WTC11 (cell line): ENCODE results near the gene VPS52. TPM values are rescaled to one million over a fixed set of nuclear protein-coding genes. Genes with fewer than 3 reads are reported as not detected.

Experiments
- ARID4B ChIP-seq: sonication (generic); formaldehyde crosslinking; IDR thresholded peaks from 2 replicates; pipeline ENCODE4 v1.8.0; 2023; ENCODE audit warnings: missing genetic modification reagents, mild to moderate bottlenecking, borderline replicate concordance
- CREM ChIP-seq: sonication (generic); formaldehyde crosslinking; IDR thresholded peaks from 2 replicates; pipeline ENCODE4 v1.8.1; 2022; ENCODE audit warnings: mild to moderate bottlenecking, missing genetic modification reagents, moderate library complexity
- GABPB1 ChIP-seq: sonication (generic); formaldehyde crosslinking; IDR thresholded peaks from 2 replicates; pipeline ENCODE4 v1.8.1; 2023; ENCODE audit warnings: mild to moderate bottlenecking, missing genetic modification reagents
- IRF2 ChIP-seq: sonication (generic); formaldehyde crosslinking; IDR thresholded peaks from 2 replicates; pipeline ENCODE4 v1.8.0; 2022; ENCODE audit warnings: low read depth, missing genetic modification reagents, borderline replicate concordance
- JAZF1 ChIP-seq: fragments of 250-450 bp; sonication (Bioruptor Pico); IDR thresholded peaks from 2 replicates; pipeline ENCODE4 v1.9.0; 2021; ENCODE audit warnings: moderate library complexity, mild to moderate bottlenecking, inconsistent platforms
- JUN ChIP-seq: sonication (generic); formaldehyde crosslinking; IDR thresholded peaks from 2 replicates; pipeline ENCODE4 v1.8.0; 2023; ENCODE audit warnings: mild to moderate bottlenecking, missing genetic modification reagents
- KAT7 ChIP-seq: sonication (generic); formaldehyde crosslinking; IDR thresholded peaks from 2 replicates; pipeline ENCODE4 v1.8.1; 2023; ENCODE audit warnings: missing genetic modification reagents, mild to moderate bottlenecking, borderline replicate concordance
- MXD4 ChIP-seq: fragments of 250-450 bp; sonication (Bioruptor Pico); IDR thresholded peaks from 2 replicates; pipeline ENCODE4 v1.8.0; 2021; ENCODE audit warnings: mild to moderate bottlenecking, moderate library complexity, borderline replicate concordance
- NFATC4 ChIP-seq: fragments of 250-450 bp; sonication (Bioruptor Pico); IDR thresholded peaks from 2 replicates; pipeline ENCODE4 v1.9.0; 2021; ENCODE audit warnings: mild to moderate bottlenecking
- NR2C2 ChIP-seq: sonication (generic); formaldehyde crosslinking; IDR thresholded peaks from 2 replicates; pipeline ENCODE4 v1.8.0; 2022; ENCODE audit warnings: mild to moderate bottlenecking, missing genetic modification reagents
- OVOL2 ChIP-seq: fragments of 250-450 bp; sonication (Bioruptor Pico); IDR thresholded peaks from 2 replicates; pipeline ENCODE4 v1.9.0; 2021; ENCODE audit warnings: mild to moderate bottlenecking, borderline replicate concordance
- RORB ChIP-seq: fragments of 250-450 bp; sonication (Bioruptor Pico); IDR thresholded peaks from 2 replicates; pipeline ENCODE4 v1.9.0; 2021; ENCODE audit warnings: mild to moderate bottlenecking
- SMAD4 ChIP-seq: sonication (generic); formaldehyde crosslinking; IDR thresholded peaks from 2 replicates; pipeline ENCODE4 v1.8.0; 2022; ENCODE audit warnings: mild to moderate bottlenecking, missing genetic modification reagents
- SOX15 ChIP-seq: fragments of 250-450 bp; sonication (Bioruptor Pico); IDR thresholded peaks from 2 replicates; pipeline ENCODE4 v1.9.0; 2021; ENCODE audit warnings: mild to moderate bottlenecking
- TEAD1 ChIP-seq: sonication (generic); formaldehyde crosslinking; IDR thresholded peaks from 2 replicates; pipeline ENCODE4 v1.8.0; 2022; ENCODE audit warnings: mild to moderate bottlenecking, missing genetic modification reagents
- TEAD4 ChIP-seq: sonication (generic); formaldehyde crosslinking; IDR thresholded peaks from 2 replicates; pipeline ENCODE4 v1.8.0; 2022; ENCODE audit warnings: mild to moderate bottlenecking, missing genetic modification reagents
- USF1 ChIP-seq: sonication (generic); formaldehyde crosslinking; IDR thresholded peaks from 2 replicates; pipeline ENCODE4 v1.8.0; 2022; ENCODE audit warnings: mild to moderate bottlenecking, missing genetic modification reagents
- ZBTB43 ChIP-seq: sonication (generic); formaldehyde crosslinking; IDR thresholded peaks from 2 replicates; pipeline ENCODE4 v1.8.1; 2023; ENCODE audit warnings: mild to moderate bottlenecking, missing genetic modification reagents
- ZMAT4 ChIP-seq: fragments of 250-450 bp; sonication (Bioruptor Pico); IDR thresholded peaks from 2 replicates; pipeline ENCODE4 v1.9.0; 2021; ENCODE audit warnings: mild to moderate bottlenecking
- ZNF281 ChIP-seq: sonication (generic); formaldehyde crosslinking; IDR thresholded peaks from 2 replicates; pipeline ENCODE4 v1.8.0; 2023; ENCODE audit warnings: mild to moderate bottlenecking, missing genetic modification reagents
- ZNF317 ChIP-seq: sonication (generic); formaldehyde crosslinking; IDR thresholded peaks from 2 replicates; pipeline ENCODE4 v1.8.1; 2023; ENCODE audit warnings: low read depth, mild to moderate bottlenecking, moderate library complexity, missing genetic modification reagents, borderline replicate concordance
- ZNF423 ChIP-seq: fragments of 250-450 bp; sonication (Bioruptor Pico); IDR thresholded peaks from 2 replicates; pipeline ENCODE4 v2.1.2; 2022; ENCODE audit warnings: mild to moderate bottlenecking, moderate library complexity
- total RNA-seq: library from RNA; stranded (reverse); gene quantifications from 3 replicates; pipeline ENCODE4 v1.2.3, GENCODE V29; 2021
- TF ChIP-seq, protein P1 (sequence below): sonication (generic); formaldehyde crosslinking; IDR thresholded peaks from 2 replicates; pipeline ENCODE4 v1.8.1; 2023; ENCODE audit warnings: mild to moderate bottlenecking, missing genetic modification reagents
- TF ChIP-seq, protein P2 (sequence below): sonication (generic); formaldehyde crosslinking; IDR thresholded peaks from 2 replicates; pipeline ENCODE4 v1.8.1; 2023; ENCODE audit warnings: mild to moderate bottlenecking, missing genetic modification reagents, moderate library complexity
- TF ChIP-seq, protein P3 (sequence below): sonication (generic); formaldehyde crosslinking; conservative IDR thresholded peaks from 2 replicates; pipeline ENCODE4 v1.8.1; 2022; ENCODE audit warnings: mild to moderate bottlenecking, missing genetic modification reagents
- TF ChIP-seq, protein P4 (sequence below): fragments of 250-450 bp; sonication (Bioruptor Pico); IDR thresholded peaks from 2 replicates; pipeline ENCODE4 v1.9.0; 2021; ENCODE audit warnings: moderate library complexity, mild to moderate bottlenecking, inconsistent platforms, borderline replicate concordance

The VPS52 gene
- total RNA-seq, 1 experiment from 2014 or later = 46.8 TPM

- TF ChIP-seq JAZF1 (CRISPR knock-in tag) (no peak), ZBTB43 (no peak), RORB (no peak), IRF2 (CRISPR knock-in tag) (no peak), CREM (CRISPR knock-in tag) (peak; percentile 95), OVOL2 (CRISPR knock-in tag) (no peak), SOX15 (CRISPR knock-in tag) (no peak), MXD4 (CRISPR knock-in tag) (no peak), ZNF317 (CRISPR knock-in tag) (no peak), ZNF281 (CRISPR knock-in tag) (no peak), TEAD1 (no peak), USF1 (no peak), TEAD4 (no peak), NR2C2 (CRISPR knock-in tag) (no peak), SMAD4 (no peak), ZNF423 (no peak), ZMAT4 (no peak), GABPB1 (CRISPR knock-in tag) (peak; percentile 85; the same call in 1 of the 2 replicates), ARID4B (CRISPR knock-in tag) (peak; percentile 90; the same call in 1 of the 2 replicates), NFATC4 (CRISPR knock-in tag) (no peak), KAT7 (no peak), JUN (no peak)
- TF ChIP-seq, protein P1, sequence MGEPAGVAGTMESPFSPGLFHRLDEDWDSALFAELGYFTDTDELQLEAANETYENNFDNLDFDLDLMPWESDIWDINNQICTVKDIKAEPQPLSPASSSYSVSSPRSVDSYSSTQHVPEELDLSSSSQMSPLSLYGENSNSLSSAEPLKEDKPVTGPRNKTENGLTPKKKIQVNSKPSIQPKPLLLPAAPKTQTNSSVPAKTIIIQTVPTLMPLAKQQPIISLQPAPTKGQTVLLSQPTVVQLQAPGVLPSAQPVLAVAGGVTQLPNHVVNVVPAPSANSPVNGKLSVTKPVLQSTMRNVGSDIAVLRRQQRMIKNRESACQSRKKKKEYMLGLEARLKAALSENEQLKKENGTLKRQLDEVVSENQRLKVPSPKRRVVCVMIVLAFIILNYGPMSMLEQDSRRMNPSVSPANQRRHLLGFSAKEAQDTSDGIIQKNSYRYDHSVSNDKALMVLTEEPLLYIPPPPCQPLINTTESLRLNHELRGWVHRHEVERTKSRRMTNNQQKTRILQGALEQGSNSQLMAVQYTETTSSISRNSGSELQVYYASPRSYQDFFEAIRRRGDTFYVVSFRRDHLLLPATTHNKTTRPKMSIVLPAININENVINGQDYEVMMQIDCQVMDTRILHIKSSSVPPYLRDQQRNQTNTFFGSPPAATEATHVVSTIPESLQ = no peak
- TF ChIP-seq, protein P2, sequence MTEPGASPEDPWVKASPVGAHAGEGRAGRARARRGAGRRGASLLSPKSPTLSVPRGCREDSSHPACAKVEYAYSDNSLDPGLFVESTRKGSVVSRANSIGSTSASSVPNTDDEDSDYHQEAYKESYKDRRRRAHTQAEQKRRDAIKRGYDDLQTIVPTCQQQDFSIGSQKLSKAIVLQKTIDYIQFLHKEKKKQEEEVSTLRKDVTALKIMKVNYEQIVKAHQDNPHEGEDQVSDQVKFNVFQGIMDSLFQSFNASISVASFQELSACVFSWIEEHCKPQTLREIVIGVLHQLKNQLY = no peak
- TF ChIP-seq, protein P3, sequence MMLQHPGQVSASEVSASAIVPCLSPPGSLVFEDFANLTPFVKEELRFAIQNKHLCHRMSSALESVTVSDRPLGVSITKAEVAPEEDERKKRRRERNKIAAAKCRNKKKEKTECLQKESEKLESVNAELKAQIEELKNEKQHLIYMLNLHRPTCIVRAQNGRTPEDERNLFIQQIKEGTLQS (CRISPR knock-in tag) = no peak
- TF ChIP-seq, protein P4, sequence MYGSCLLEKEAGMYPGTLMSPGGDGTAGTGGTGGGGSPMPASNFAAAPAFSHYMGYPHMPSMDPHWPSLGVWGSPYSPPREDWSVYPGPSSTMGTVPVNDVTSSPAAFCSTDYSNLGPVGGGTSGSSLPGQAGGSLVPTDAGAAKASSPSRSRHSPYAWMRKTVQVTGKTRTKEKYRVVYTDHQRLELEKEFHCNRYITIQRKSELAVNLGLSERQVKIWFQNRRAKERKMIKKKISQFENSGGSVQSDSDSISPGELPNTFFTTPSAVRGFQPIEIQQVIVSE (CRISPR knock-in tag) = no peak
Measured at GRCh38 chr6:33208091-33208967, 63.3 kb downstream of the VPS52 start, which contains the start of gene RING1 (continued).
